Endothelial cell of umbilical vein (primary cell): ENCODE data around the gene SNN. TPM values are rescaled to one million over a fixed set of nuclear protein-coding genes. Genes with fewer than 3 reads are reported as not detected.

ENCODE experiments used
- BruUV-seq: library from RNA; stranded (reverse); fragments of 400-500 nt; replicated peaks from 2 replicates; lab custom pipeline; 2021; lab: Mats Ljungman, UMichigan
- CTCF ChIA-PET: fragments of 300-600, 350-600 bp; sonication (Branson Sonifier 250); formaldehyde crosslinking; loops from one replicate; lab custom pipeline; 2021; ENCODE audit warnings: antibody characterized with exemption, inconsistent platforms; lab: Charles Lee
- POLR2A ChIA-PET: fragments of 300-600, 350-600 bp; sonication (Branson Sonifier 250); formaldehyde crosslinking; loops from one replicate; lab custom pipeline; 2021; ENCODE audit warnings: antibody characterized with exemption, inconsistent platforms; lab: Charles Lee
- DNase-seq: peaks from one replicate; pipeline ENCODE4 v3.0.0-alpha.2; 2011; ENCODE audit warnings: low read depth, low spot score
- FAIRE-seq: peaks from 2 replicates; lab custom pipeline; 2011; peaks lifted over from hg19 to GRCh38; lab: Jason Lieb, UNC
- H2AFZ ChIP-seq: 2 replicates; pipeline ENCODE4 v1.6.0; 2012; ENCODE audit warnings: low read depth, low read length, control low read depth, inconsistent platforms
- H3K27ac ChIP-seq: 2 replicates; pipeline ENCODE4 v1.5.1; 2011; ENCODE audit warnings: low read depth, mild to moderate bottlenecking, control low read depth, low read length, moderate library complexity; ENCODE audit not compliant: insufficient read depth
- H3K27me3 ChIP-seq, 2 experiments: 2 replicates each; pipeline versions ENCODE4 v1.6.0 to v1.6.1; 2011; ENCODE audit warnings: low read length in 2 of 2, mixed read lengths in 1 of 2; ENCODE audit not compliant: control insufficient read depth in 2 of 2, insufficient read depth in 2 of 2
- H3K36me3 ChIP-seq, 2 experiments: 2 replicates in 1 of 2; 3 replicates in 1 of 2; pipeline ENCODE4 v1.5.1; 2011; ENCODE audit warnings: low read length in 2 of 2, mild to moderate bottlenecking in 1 of 2, moderate library complexity in 1 of 2; ENCODE audit not compliant: control insufficient read depth in 2 of 2, insufficient read depth in 2 of 2; ENCODE audit errors: extremely low read depth in 1 of 2
- H3K4me1 ChIP-seq: 3 replicates; pipeline ENCODE4 v1.5.1; 2011; ENCODE audit warnings: mild to moderate bottlenecking, low read length; ENCODE audit not compliant: control insufficient read depth, insufficient read depth; ENCODE audit errors: extremely low read depth
- H3K4me2 ChIP-seq: 2 replicates; pipeline ENCODE4 v1.6.1; 2011; ENCODE audit warnings: low read length, control low read depth, mixed read lengths; ENCODE audit not compliant: insufficient read depth
- H3K4me3 ChIP-seq, 3 experiments: fragments of 200-600 bp in 1 of 3; sonication (generic), shearing (Covaris generic) in 1 of 3; replicated peaks in 1 of 3; 2 replicates each; pipeline ENCODE4 v1.5.1; 2011 to 2016; ENCODE audit warnings: control low read depth in 3 of 3, low read length in 3 of 3, mild to moderate bottlenecking in 2 of 3, inconsistent platforms in 1 of 3, low read depth in 1 of 3, moderate library complexity in 1 of 3; ENCODE audit not compliant: insufficient read depth in 1 of 3
- H3K79me2 ChIP-seq: 2 replicates; pipeline ENCODE4 v1.6.0; 2012; ENCODE audit warnings: low read length, inconsistent platforms; ENCODE audit not compliant: control insufficient read depth, insufficient read depth
- H3K9ac ChIP-seq: replicated peaks from 2 replicates; pipeline ENCODE3; 2011; ENCODE audit warnings: low read length, control low read depth; ENCODE audit not compliant: insufficient read depth; ENCODE audit errors: extremely low read depth
- H3K9me1 ChIP-seq: replicated peaks from 3 replicates; pipeline ENCODE4 v1.6.0; 2011; ENCODE audit warnings: mild to moderate bottlenecking, low read length; ENCODE audit not compliant: control insufficient read depth, insufficient read depth; ENCODE audit errors: extremely low read depth
- H3K9me3 ChIP-seq: replicated peaks from 2 replicates; pipeline ENCODE4 v1.5.1; 2012; ENCODE audit warnings: low read length, inconsistent platforms; ENCODE audit not compliant: control insufficient read depth, insufficient read depth
- H4K20me1 ChIP-seq: replicated peaks from 2 replicates; pipeline ENCODE3; 2011; ENCODE audit warnings: mild to moderate bottlenecking, low read length; ENCODE audit not compliant: control insufficient read depth, insufficient read depth; ENCODE audit errors: extremely low read depth
- EZH2 ChIP-seq: IDR thresholded peaks from 2 replicates; pipeline ENCODE4 v1.6.1; 2012; ENCODE audit warnings: borderline replicate concordance, low read depth, mild to moderate bottlenecking, moderate library complexity, low read length, inconsistent platforms; ENCODE audit not compliant: severe bottlenecking
- GATA2 ChIP-seq: IDR thresholded peaks from 2 replicates; pipeline ENCODE4 v1.7.0; 2011; ENCODE audit warnings: low read depth, mild to moderate bottlenecking, moderate library complexity, mixed read lengths, low read length; ENCODE audit not compliant: insufficient read length, insufficient read depth
- dilution Hi-C: fragments of 300-500 bp; cut with MboI; formaldehyde crosslinking; loops from one replicate; pipeline ENCODE4 v1.15.0; 2019; ENCODE audit warnings: low sequenced_read_pairs; ENCODE audit not compliant: extremely low pct_ligation_motif_present
- intact Hi-C: fragments of 100-400 bp; cut with micrococcal nuclease; formaldehyde crosslinking; loops from one replicate; pipeline ENCODE4 v1.10.0; 2022
- polyA plus RNA-seq, 4 experiments: library from polyadenylated mRNA; depleted of rRNA in 3 of 4; stranded (reverse) in 3 of 4; unstranded in 1 of 4; fragments of >200 nt; gene quantifications; 2 replicates each; pipeline versions ENCODE4 v1.2.1 to v1.2.3, GENCODE V29; 2011 to 2012; ENCODE audit warnings: missing spikeins in 1 of 4
- total RNA-seq: library from RNA; stranded (reverse); gene quantifications from 2 replicates; pipeline ENCODE4 v1.2.3, GENCODE V29; 2021
- TF ChIP-seq, protein P1 (sequence below), 2 donors: IDR thresholded peaks; 1 replicate in 1 of 2; 2 replicates in 1 of 2; pipeline ENCODE4 v1.5.1; 2011; ENCODE audit warnings: low read length in 2 of 2, mild to moderate bottlenecking in 2 of 2, moderate library complexity in 2 of 2, control low read depth in 1 of 2, inconsistent platforms in 1 of 2, low read depth in 1 of 2; ENCODE audit not compliant: insufficient read depth in 1 of 2; ENCODE audit errors: extremely low read depth in 1 of 2

The SNN gene
- total and polyA plus RNA-seq, 2 donors (not counting 3 experiments of a cell fraction or from before 2014, with no cell fraction given), result 17.7 to 24.1 TPM

DNA sequence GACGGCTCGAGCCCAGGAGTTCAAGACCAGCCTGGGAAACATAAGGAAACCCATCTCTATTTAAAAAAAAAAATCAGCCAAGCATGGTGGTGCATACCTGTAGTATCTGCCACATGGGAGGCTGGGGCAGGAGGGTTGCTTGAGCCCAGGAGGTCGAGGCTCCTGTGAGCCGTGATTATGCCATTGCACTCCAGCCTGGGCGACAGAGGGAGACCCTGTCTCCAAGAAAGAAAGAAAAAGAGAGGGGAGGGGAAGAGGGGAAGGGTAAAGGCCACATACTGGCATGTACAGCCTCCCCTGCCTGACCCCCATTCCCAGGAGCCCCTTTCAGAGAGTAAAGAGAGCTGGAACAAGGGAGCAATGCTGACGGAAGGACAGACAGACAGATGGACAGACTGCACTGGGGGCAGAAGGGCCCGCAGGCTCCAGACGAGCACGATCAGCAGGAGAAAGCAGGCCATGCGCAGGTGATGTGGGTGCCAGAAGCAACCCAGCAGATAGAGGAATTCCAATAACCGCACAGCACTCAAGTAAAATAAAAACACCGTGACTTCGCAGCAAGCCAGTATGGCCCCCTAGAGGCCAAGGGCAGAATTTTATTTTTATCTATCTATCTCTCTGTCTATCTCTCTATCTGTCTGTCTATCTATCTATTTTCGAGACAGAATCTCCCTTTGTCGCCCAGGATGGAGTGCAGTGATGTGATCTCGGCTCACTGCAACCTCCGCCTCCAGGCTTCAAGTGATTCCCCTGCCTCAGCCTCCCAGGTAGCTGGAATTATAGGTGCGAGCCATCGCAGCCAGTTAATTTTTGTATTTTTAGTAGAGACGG lies 27.1 kb upstream of the SNN start:
- H3K4me1 ChIP-seq, result peaks cover 3% of the 10 kb centered on the region
- POLR2A ChIA-PET, result no interaction called here
- H3K9ac ChIP-seq, result no peak overlapping the region
- TF ChIP-seq GATA2 (peak; percentile 41), EZH2 (no peak)
- TF ChIP-seq, protein P1, sequence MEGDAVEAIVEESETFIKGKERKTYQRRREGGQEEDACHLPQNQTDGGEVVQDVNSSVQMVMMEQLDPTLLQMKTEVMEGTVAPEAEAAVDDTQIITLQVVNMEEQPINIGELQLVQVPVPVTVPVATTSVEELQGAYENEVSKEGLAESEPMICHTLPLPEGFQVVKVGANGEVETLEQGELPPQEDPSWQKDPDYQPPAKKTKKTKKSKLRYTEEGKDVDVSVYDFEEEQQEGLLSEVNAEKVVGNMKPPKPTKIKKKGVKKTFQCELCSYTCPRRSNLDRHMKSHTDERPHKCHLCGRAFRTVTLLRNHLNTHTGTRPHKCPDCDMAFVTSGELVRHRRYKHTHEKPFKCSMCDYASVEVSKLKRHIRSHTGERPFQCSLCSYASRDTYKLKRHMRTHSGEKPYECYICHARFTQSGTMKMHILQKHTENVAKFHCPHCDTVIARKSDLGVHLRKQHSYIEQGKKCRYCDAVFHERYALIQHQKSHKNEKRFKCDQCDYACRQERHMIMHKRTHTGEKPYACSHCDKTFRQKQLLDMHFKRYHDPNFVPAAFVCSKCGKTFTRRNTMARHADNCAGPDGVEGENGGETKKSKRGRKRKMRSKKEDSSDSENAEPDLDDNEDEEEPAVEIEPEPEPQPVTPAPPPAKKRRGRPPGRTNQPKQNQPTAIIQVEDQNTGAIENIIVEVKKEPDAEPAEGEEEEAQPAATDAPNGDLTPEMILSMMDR (IDR thresholded peaks at IDR 0.05; ENCODE audit: extremely low read depth in 1 of 2, insufficient read depth in 1 of 2, low read depth in 1 of 2, low read length in 2 of 2), result peak; percentile 62 to 69
- H3K9me3 ChIP-seq, result no peaks in the 10 kb centered on the region
- H3K4me3 ChIP-seq, result no peak overlapping the region
- DNase-seq, result peak; percentile 45
- CTCF ChIA-PET, result interaction anchor here (0.6 to 2.8 kb wide), 10 partner anchors 9 to 245 kb away, joined by 3 to 64 read pairs (median 6); no protein-coding TSS in a partner anchor
- no peaks in the 10 kb centered on the region for H3K9me1 ChIP-seq
- FAIRE-seq, result peak; percentile 80
- H3K27ac ChIP-seq, result no peak overlapping the region
- H3K27me3 ChIP-seq, result peaks cover 2% of the 10 kb centered on the region in 2 experiments
- no peaks in the 10 kb centered on the region for H4K20me1 ChIP-seq
- no peak overlapping the region for H2AFZ ChIP-seq
- H3K79me2 ChIP-seq, result no peaks in the 10 kb centered on the region
- no TSS peak for BruUV-seq
- no peak overlapping the region for H3K4me2 ChIP-seq
- intact Hi-C loops, result loop anchor here (1.0 kb wide), 3 partner anchors 109 to 245 kb away; no protein-coding TSS in a partner anchor
- no peaks in the 10 kb centered on the region for H3K36me3 ChIP-seq
- dilution Hi-C loops, result no loop called here
